H9 (cell line): ENCODE results near the gene USP9X. TPM values are rescaled to one million over a fixed set of nuclear protein-coding genes. Genes with fewer than 3 reads are reported as not detected.
"Not testable (repeated sequence)": the region's sequence is repeated elsewhere in the genome, so short reads cannot be mapped to it uniquely, and the experiment has no call there.

Experiments used
- DNase-seq: peaks from one replicate; pipeline ENCODE4 v3.0.0-alpha.2; 2017
- H2AFZ ChIP-seq: one replicate; pipeline ENCODE4 v1.6.1; 2013; ENCODE audit warnings: mild to moderate bottlenecking, low read length, control low read depth, moderate library complexity
- H2AK5ac ChIP-seq: 2 replicates; pipeline ENCODE4 v1.6.1; 2013; ENCODE audit warnings: low read length, control low read depth, mixed read lengths; ENCODE audit not compliant: insufficient read length
- H2BK120ac ChIP-seq: one replicate; pipeline ENCODE4 v1.6.1; 2013; ENCODE audit warnings: low read depth, mild to moderate bottlenecking, low read length, control low read depth, inconsistent platforms; ENCODE audit not compliant: poor library complexity, severe bottlenecking
- H2BK12ac ChIP-seq: 2 replicates; pipeline ENCODE4 v1.6.1; 2013; ENCODE audit warnings: low read length, control low read depth, mixed read lengths, low read depth; ENCODE audit not compliant: insufficient read length
- H2BK15ac ChIP-seq: 2 replicates; pipeline ENCODE4 v1.6.1; 2013; ENCODE audit warnings: low read depth, low read length, control low read depth
- H2BK20ac ChIP-seq: one replicate; pipeline ENCODE4 v1.6.1; 2013; ENCODE audit warnings: low read depth, mild to moderate bottlenecking, low read length, control low read depth, inconsistent platforms; ENCODE audit not compliant: poor library complexity, severe bottlenecking
- H2BK5ac ChIP-seq: 2 replicates; pipeline ENCODE4 v1.6.1; 2013; ENCODE audit warnings: low read length, control low read depth, mixed read lengths; ENCODE audit not compliant: insufficient read length
- H3K14ac ChIP-seq: 2 replicates; pipeline ENCODE4 v1.6.1; 2013; ENCODE audit warnings: low read length, control low read depth; ENCODE audit not compliant: insufficient read depth
- H3K18ac ChIP-seq: 2 replicates; pipeline ENCODE4 v1.6.1; 2013; ENCODE audit warnings: low read depth, mild to moderate bottlenecking, mixed read lengths, low read length, control low read depth; ENCODE audit not compliant: insufficient read length
- H3K23ac ChIP-seq: 2 replicates; pipeline ENCODE4 v1.6.1; 2013; ENCODE audit warnings: low read length, control low read depth, mixed read lengths, low read depth; ENCODE audit not compliant: insufficient read length
- H3K23me2 ChIP-seq: 2 replicates; pipeline ENCODE4 v1.6.1; 2013; ENCODE audit warnings: low read depth, mild to moderate bottlenecking, mixed read lengths, low read length, control low read depth; ENCODE audit not compliant: insufficient read length, poor library complexity, severe bottlenecking
- H3K27ac ChIP-seq: 2 replicates; pipeline ENCODE4 v1.5.1; 2013; ENCODE audit warnings: low read length, control low read depth, mixed read lengths, low read depth; ENCODE audit not compliant: insufficient read length
- H3K27me3 ChIP-seq: 2 replicates; pipeline ENCODE4 v1.6.1; 2013; ENCODE audit warnings: low read length, control low read depth, inconsistent platforms; ENCODE audit not compliant: insufficient read depth
- H3K4ac ChIP-seq: 2 replicates; pipeline ENCODE4 v1.6.1; 2013; ENCODE audit warnings: low read depth, mild to moderate bottlenecking, control low read depth, inconsistent platforms, low read length, moderate library complexity
- H3K4me1 ChIP-seq: 2 replicates; pipeline ENCODE4 v1.6.1; 2013; ENCODE audit warnings: low read length, control low read depth, inconsistent platforms; ENCODE audit not compliant: insufficient read depth
- H3K4me2 ChIP-seq: 2 replicates; pipeline ENCODE4 v1.6.1; 2013; ENCODE audit warnings: low read length, control low read depth, mixed read lengths; ENCODE audit not compliant: insufficient read length, insufficient read depth
- H3K56ac ChIP-seq: 2 replicates; pipeline ENCODE4 v1.6.1; 2013; ENCODE audit warnings: low read depth, mild to moderate bottlenecking, mixed read lengths, low read length, control low read depth; ENCODE audit not compliant: insufficient read length
- H3K79me1 ChIP-seq: 2 replicates; pipeline ENCODE4 v1.6.1; 2013; ENCODE audit warnings: low read depth, mild to moderate bottlenecking, moderate library complexity, low read length, control low read depth, inconsistent platforms; ENCODE audit not compliant: insufficient read depth, poor library complexity, severe bottlenecking
- H3K79me2 ChIP-seq: 2 replicates; pipeline ENCODE4 v1.6.1; 2013; ENCODE audit warnings: low read length, control low read depth, inconsistent platforms; ENCODE audit not compliant: insufficient read depth
- H3K9ac ChIP-seq: 2 replicates; pipeline ENCODE4 v1.6.1; 2013; ENCODE audit warnings: low read length, control low read depth, mixed read lengths; ENCODE audit not compliant: insufficient read length; ENCODE audit errors: extremely low read depth
- H3K9me3 ChIP-seq: one replicate; pipeline ENCODE4 v1.6.1; 2013; ENCODE audit warnings: low read depth, low read length, inconsistent platforms; ENCODE audit not compliant: control insufficient read depth
- H3T11ph ChIP-seq: one replicate; pipeline ENCODE4 v1.6.1; 2013; ENCODE audit warnings: mild to moderate bottlenecking, low read length, control low read depth, inconsistent platforms
- H4K20me1 ChIP-seq: one replicate; pipeline ENCODE4 v1.6.1; 2013; ENCODE audit not compliant: control insufficient read depth, insufficient read length, insufficient read depth
- H4K5ac ChIP-seq: 2 replicates; pipeline ENCODE4 v1.6.1; 2013; ENCODE audit warnings: low read depth, mild to moderate bottlenecking, mixed read lengths, low read length, control low read depth; ENCODE audit not compliant: insufficient read length
- H4K8ac ChIP-seq: replicated peaks from 2 replicates; pipeline ENCODE4 v1.6.1; 2013; ENCODE audit warnings: low read length, control low read depth, mixed read lengths, low read depth; ENCODE audit not compliant: insufficient read length
- H4K91ac ChIP-seq: 2 replicates; pipeline ENCODE4 v1.6.1; 2013; ENCODE audit warnings: low read depth, mild to moderate bottlenecking, moderate library complexity, mixed read lengths, low read length, control low read depth; ENCODE audit not compliant: insufficient read length
- H3K27ac Mint-ChIP-seq, 3 experiments: 2 replicates in 2 of 3; 3 replicates in 1 of 3; pipeline ENCODE4 v1.8.0; 2020 to 2021; ENCODE audit warnings: mixed read lengths in 3 of 3, mild to moderate bottlenecking in 1 of 3, moderate library complexity in 1 of 3
- H3K27me3 Mint-ChIP-seq: 2 replicates; pipeline ENCODE4 v1.8.0; 2021; ENCODE audit warnings: low read depth, mild to moderate bottlenecking, moderate library complexity, mixed read lengths
- H3K36me3 Mint-ChIP-seq, 3 experiments: 2 replicates in 2 of 3; 3 replicates in 1 of 3; pipeline ENCODE4 v1.8.0; 2020 to 2021; ENCODE audit warnings: low read depth in 3 of 3, mixed read lengths in 3 of 3; ENCODE audit not compliant: insufficient read depth in 1 of 3
- H3K4me1 Mint-ChIP-seq, 2 experiments: 2 replicates each; pipeline ENCODE4 v1.8.0; 2020; ENCODE audit warnings: mixed read lengths in 2 of 2
- H3K4me3 Mint-ChIP-seq, 2 experiments: 2 replicates in 1 of 2; 3 replicates in 1 of 2; pipeline ENCODE4 v1.8.0; 2020 to 2021; ENCODE audit warnings: mild to moderate bottlenecking in 2 of 2, mixed read lengths in 2 of 2, moderate library complexity in 1 of 2
- H3K9me3 Mint-ChIP-seq, 2 experiments: 2 replicates in 1 of 2; 3 replicates in 1 of 2; pipeline ENCODE4 v1.8.0; 2020; ENCODE audit warnings: mild to moderate bottlenecking in 2 of 2, mixed read lengths in 2 of 2, moderate library complexity in 1 of 2
- CTCF ChIP-seq: fragments of 200-600 bp; sonication (generic); conservative IDR thresholded peaks from 3 replicates; pipeline ENCODE4 v1.8.0; 2021; ENCODE audit warnings: antibody characterized with exemption, mild to moderate bottlenecking
- WGBS: extraction: QIAGEN DNeasy Blood & Tissue Kit; methylation state at CpG from one replicate; pipeline ENCODE4 v1.1.7; 2013; ENCODE audit warnings: missing lambda C conversion rate, low lambda C conversion rate, mixed read lengths; ENCODE audit not compliant: insufficient read length; ENCODE audit errors: extremely low coverage; 5-methylcytosine and 5-hydroxymethylcytosine counted together
- total RNA-seq: library from RNA; stranded (reverse); gene quantifications from 2 replicates; pipeline ENCODE4 v1.2.1, GENCODE V29; 2021

Gene USP9X
- total RNA-seq, 1 experiment from 2014 or later: 284 TPM

GRCh38 chrX:41115104-41115425, 29.8 kb downstream of the USP9X start:
- not testable (repeated sequence) for H3K23ac ChIP-seq, H2AFZ ChIP-seq, H2BK120ac ChIP-seq, H2BK15ac ChIP-seq, H3K4ac ChIP-seq, H3K9me3 ChIP-seq, H3T11ph ChIP-seq, H3K9ac ChIP-seq, H4K8ac ChIP-seq, H3K27ac Mint-ChIP-seq, H3K79me1 ChIP-seq, H3K27ac ChIP-seq, H3K4me2 ChIP-seq, H3K4me3 Mint-ChIP-seq, H3K18ac ChIP-seq, H4K91ac ChIP-seq, H3K23me2 ChIP-seq, H3K27me3 Mint-ChIP-seq, DNase-seq, H3K27me3 ChIP-seq, H4K20me1 ChIP-seq, H3K56ac ChIP-seq, H4K5ac ChIP-seq, H2BK12ac ChIP-seq, H2BK5ac ChIP-seq, H2BK20ac ChIP-seq, H2AK5ac ChIP-seq, H3K14ac ChIP-seq
- peaks cover 18% of the 10 kb centered on the region; the same call in 1 of the 2 replicates for H3K4me1 ChIP-seq
- WGBS: no CpG with 5 or more reads among the region's 4 CpGs
- TF ChIP-seq CTCF: peak; percentile 83
- Mint-ChIP-seq H3K36me3 (peaks cover 5 to 35% (median 19%) of the 10 kb centered on the region in 3 experiments; a peak in 6 of 7 replicates), H3K4me1 (peaks cover 56 to 77% of the 10 kb centered on the region in 2 experiments), H3K9me3 (peaks cover 52 to 54% of the 10 kb centered on the region in 2 experiments)
- H3K79me2 ChIP-seq: peaks cover 85% of the 10 kb centered on the region
